ENCODE data around the gene TFB2M.
A peak's percentile ranks its signal among the peaks of the same experiment; 100 is the strongest.
"Not testable (repeated sequence)": the region's sequence is repeated elsewhere in the genome, so short reads cannot be mapped to it uniquely, and the experiment has no call there.

Gene TFB2M, protein sequence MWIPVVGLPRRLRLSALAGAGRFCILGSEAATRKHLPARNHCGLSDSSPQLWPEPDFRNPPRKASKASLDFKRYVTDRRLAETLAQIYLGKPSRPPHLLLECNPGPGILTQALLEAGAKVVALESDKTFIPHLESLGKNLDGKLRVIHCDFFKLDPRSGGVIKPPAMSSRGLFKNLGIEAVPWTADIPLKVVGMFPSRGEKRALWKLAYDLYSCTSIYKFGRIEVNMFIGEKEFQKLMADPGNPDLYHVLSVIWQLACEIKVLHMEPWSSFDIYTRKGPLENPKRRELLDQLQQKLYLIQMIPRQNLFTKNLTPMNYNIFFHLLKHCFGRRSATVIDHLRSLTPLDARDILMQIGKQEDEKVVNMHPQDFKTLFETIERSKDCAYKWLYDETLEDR

DNA sequence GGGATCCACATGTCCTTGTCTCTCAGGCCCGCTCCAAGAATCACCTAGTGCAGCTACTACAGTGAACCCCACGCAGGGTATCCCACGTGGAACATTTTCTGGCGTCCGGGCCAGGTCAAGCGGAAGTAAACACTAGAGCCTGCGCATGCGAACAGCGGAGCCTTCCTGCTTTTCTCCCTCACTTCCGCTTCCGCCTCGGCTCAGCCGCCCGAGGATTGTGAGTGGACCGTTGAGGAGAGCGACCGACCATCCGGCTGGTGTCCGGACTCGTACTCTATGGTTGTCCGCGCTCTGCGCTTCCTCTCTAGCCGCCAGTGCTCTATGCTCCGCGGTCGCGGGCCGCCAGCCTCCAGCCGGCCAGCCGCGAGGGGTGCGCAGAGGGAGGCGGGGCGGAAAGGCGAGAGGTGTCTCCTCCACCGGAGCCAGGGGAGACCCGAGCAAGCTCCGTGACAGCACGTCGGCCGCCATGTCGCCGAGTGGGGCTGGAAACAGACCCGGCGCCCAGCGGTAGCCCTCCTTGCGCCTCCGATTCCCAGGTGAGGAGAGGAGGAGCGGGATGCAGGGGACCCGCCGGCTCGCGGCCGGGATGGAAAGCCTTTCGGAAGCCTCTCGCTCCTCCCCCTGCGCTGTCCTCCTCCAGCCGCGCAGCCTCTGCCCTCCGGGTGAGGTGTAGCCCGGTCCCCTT is at the start of gene TFB2M, which contains the start of gene CNST:
Gene TFB2M, minus strand, starts transcription at position 134 of the 685 bp plus-strand sequence. Its CDS starts 123 bp downstream, at position 11.
Gene CNST, plus strand, starts transcription at position 329 of the 685 bp plus-strand sequence. CDS start 25,107 bp downstream, outside the sequence.
- peak within 1 kb of the TSS; percentile 90 to 98 (median 98) for H3K4me3 ChIP-seq (ENCODE audit: low read depth in 1 of 5, low read length in 5 of 5)
- H3K27ac ChIP-seq (ENCODE audit: low read depth, low read length), result peak within 1 kb of the TSS; percentile 97
- peaks cover 4 to 55% (median 43%) of the 10 kb centered on the region in 5 donors for H3K4me1 ChIP-seq (ENCODE audit: control insufficient read depth in 5 of 5, insufficient read depth in 5 of 5, low read length in 5 of 5)
- peak within 1 kb of the TSS; percentile 81 to 98 (median 95) for H3K9ac ChIP-seq (ENCODE audit: low read length in 5 of 5)
- no peaks in the 10 kb centered on the region for H3K9me3 ChIP-seq (ENCODE audit: control insufficient read depth in 5 of 5, low read length in 5 of 5)
- H3K27me3 ChIP-seq (ENCODE audit: control insufficient read depth in 5 of 5, insufficient read depth in 4 of 5, low read length in 5 of 5), result no peaks in the 10 kb centered on the region
- H3K36me3 ChIP-seq (ENCODE audit: control insufficient read depth in 5 of 5, insufficient read depth in 5 of 5, low read length in 5 of 5), result peaks cover 0 to 8% (median 3%) of the 10 kb centered on the region in 5 donors

DNA sequence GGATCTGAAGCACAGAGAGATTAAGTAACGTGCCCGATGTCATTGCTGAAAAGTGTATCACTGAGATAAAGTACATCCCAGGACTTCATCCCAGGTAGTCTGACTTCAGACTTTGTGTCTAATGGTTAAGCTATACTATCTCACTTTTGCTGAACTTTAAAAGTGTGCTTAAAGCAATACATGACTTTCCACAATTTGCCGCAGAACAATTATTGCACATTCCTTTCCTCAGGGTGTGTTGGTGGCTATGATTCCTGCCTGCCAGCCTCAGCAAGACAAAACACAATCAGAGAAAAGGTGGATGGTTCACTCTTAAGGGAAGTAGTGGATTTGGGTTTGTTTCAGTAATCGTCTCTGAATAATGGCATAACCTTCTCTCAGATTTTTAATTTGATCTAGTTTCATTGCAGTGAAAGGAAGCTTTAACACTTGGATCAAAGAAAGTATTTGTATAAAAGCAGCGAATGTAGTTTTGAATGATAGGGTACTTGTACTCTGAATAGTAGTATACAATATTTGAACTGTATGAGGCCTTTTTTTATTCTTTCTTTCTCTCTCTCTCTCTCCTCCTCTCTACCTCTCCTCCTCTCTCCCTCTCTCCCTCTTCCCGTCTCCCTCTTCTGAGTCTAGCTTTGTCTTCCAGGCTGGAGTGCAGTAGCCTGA is 47.2 kb upstream of the TFB2M start:
- Histone ChIP-seq H3K27ac (ENCODE audit: low read depth, low read length) (no peak overlapping the region), H3K9ac (ENCODE audit: low read length in 5 of 5) (no peak overlapping the region), H3K36me3 (ENCODE audit: control insufficient read depth in 5 of 5, insufficient read depth in 5 of 5, low read length in 5 of 5) (no peaks in the 10 kb centered on the region), H3K4me1 (ENCODE audit: control insufficient read depth in 5 of 5, insufficient read depth in 5 of 5, low read length in 5 of 5) (peaks cover 4 to 43% (median 40%) of the 10 kb centered on the region in 5 donors), H3K4me3 (ENCODE audit: low read depth in 1 of 5, low read length in 5 of 5) (no peak overlapping the region), H3K27me3 (ENCODE audit: control insufficient read depth in 5 of 5, insufficient read depth in 4 of 5, low read length in 5 of 5) (no peaks in the 10 kb centered on the region), H3K9me3 (ENCODE audit: control insufficient read depth in 5 of 5, low read length in 5 of 5) (no peaks in the 10 kb centered on the region)

DNA sequence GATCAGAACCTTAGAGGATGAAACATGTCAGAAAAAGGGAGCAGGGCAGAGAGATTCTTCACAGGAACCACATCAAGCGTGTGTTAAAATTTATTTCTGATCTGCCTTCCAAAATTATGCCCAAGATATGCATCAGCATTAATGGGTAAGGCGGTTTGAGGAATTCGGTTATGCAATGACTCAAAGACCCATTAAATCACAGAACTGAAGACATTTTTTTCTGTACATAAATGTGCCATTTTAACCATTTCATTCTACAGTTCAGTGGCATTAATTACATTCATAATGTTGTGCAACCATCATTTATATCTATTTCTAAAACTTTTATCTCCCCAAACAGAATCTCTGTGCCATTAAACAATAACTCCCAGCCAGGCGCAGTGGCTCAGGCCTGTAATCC is 43.6 kb upstream of the TFB2M start:
- Histone ChIP-seq H3K9ac (ENCODE audit: low read length in 5 of 5) (no peak overlapping the region), H3K4me1 (ENCODE audit: control insufficient read depth in 5 of 5, insufficient read depth in 5 of 5, low read length in 5 of 5) (peaks cover 4 to 40% (median 34%) of the 10 kb centered on the region in 5 donors), H3K27me3 (ENCODE audit: control insufficient read depth in 5 of 5, insufficient read depth in 4 of 5, low read length in 5 of 5) (no peaks in the 10 kb centered on the region), H3K27ac (ENCODE audit: low read depth, low read length) (peak overlapping the region; percentile 78), H3K36me3 (ENCODE audit: control insufficient read depth in 5 of 5, insufficient read depth in 5 of 5, low read length in 5 of 5) (no peaks in the 10 kb centered on the region), H3K4me3 (ENCODE audit: low read depth in 1 of 5, low read length in 5 of 5) (peak overlapping the region in 1 of 5 donors; percentile 10), H3K9me3 (ENCODE audit: control insufficient read depth in 5 of 5, low read length in 5 of 5) (no peaks in the 10 kb centered on the region)

DNA sequence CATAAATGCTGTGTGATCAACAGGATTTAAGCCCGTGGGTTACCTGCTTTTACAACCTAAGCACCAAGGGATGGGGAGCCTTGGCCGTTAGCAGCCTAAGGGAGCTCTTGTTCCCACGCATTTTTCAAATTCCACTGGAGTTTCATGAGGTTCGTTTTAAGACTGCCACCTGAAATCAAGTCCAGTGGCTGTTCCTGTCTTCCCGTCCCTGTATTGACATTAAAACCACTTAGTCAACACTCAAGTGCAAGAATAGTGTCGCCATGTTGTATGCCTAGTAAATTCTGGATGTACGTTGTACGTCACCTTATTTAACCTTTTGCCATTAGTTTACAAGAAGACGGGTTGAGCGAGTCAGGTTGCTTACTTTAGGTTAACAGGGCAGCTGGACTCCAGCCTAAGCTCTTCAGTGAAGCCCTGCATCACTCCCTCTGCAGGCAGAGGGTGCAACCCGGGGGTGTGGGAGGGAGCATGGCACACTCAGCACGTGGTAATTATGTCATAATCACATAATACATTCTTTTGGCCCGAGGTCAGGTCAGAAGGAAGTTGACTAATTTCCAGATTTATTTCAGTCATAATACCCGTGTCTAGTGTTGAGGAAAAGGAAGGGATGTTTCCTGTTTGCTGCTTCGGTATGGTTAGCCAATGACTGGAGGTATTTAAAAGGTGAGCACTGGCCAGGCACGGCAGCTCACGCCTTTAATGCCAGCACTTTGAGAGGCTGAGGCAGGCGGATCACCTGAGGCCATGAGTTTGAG is 42.7 kb upstream of the TFB2M start:
- H3K36me3 ChIP-seq (ENCODE audit: control insufficient read depth in 5 of 5, insufficient read depth in 5 of 5, low read length in 5 of 5), result no peaks in the 10 kb centered on the region
- peaks cover 4 to 40% (median 34%) of the 10 kb centered on the region in 5 donors for H3K4me1 ChIP-seq (ENCODE audit: control insufficient read depth in 5 of 5, insufficient read depth in 5 of 5, low read length in 5 of 5)
- peak overlapping the region; percentile 80 for H3K27ac ChIP-seq (ENCODE audit: low read depth, low read length)
- no peaks in the 10 kb centered on the region for H3K9me3 ChIP-seq (ENCODE audit: control insufficient read depth in 5 of 5, low read length in 5 of 5)
- peak overlapping the region in 1 of 5 donors; percentile 31 for H3K4me3 ChIP-seq (ENCODE audit: low read depth in 1 of 5, low read length in 5 of 5)
- H3K9ac ChIP-seq (ENCODE audit: low read length in 5 of 5), result peak overlapping the region in 2 of 5 donors; percentile 12 to 44
- no peaks in the 10 kb centered on the region for H3K27me3 ChIP-seq (ENCODE audit: control insufficient read depth in 5 of 5, insufficient read depth in 4 of 5, low read length in 5 of 5)

DNA sequence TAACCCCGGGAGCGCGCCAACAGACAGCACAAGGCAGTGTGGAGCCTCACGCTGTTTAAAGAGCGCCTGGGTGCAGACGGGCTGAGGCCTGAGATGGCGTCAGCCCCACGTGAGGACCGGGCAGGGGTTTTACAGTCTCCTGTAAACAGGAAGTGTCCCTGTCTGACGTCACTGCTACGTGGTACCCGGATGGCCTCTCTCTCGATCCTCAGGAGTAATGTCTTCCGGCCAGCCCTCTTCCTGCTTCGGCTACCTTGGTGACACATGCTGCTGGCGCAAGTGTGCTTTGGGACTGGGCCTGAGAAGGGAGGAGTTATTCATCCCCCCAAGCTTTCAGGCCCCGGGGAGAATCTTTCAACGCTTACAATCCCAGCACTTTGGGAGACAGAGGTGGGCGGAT is 41.4 kb upstream of the TFB2M start:
- no peaks in the 10 kb centered on the region for H3K9me3 ChIP-seq (ENCODE audit: control insufficient read depth in 5 of 5, low read length in 5 of 5)
- H3K9ac ChIP-seq (ENCODE audit: low read length in 5 of 5), result no peak overlapping the region
- H3K4me3 ChIP-seq (ENCODE audit: low read depth in 1 of 5, low read length in 5 of 5), result no peak overlapping the region
- no peaks in the 10 kb centered on the region for H3K36me3 ChIP-seq (ENCODE audit: control insufficient read depth in 5 of 5, insufficient read depth in 5 of 5, low read length in 5 of 5)
- no peak overlapping the region for H3K27ac ChIP-seq (ENCODE audit: low read depth, low read length)
- no peaks in the 10 kb centered on the region for H3K27me3 ChIP-seq (ENCODE audit: control insufficient read depth in 5 of 5, insufficient read depth in 4 of 5, low read length in 5 of 5)
- H3K4me1 ChIP-seq (ENCODE audit: control insufficient read depth in 5 of 5, insufficient read depth in 5 of 5, low read length in 5 of 5), result peaks cover 4 to 37% (median 34%) of the 10 kb centered on the region in 5 donors

DNA sequence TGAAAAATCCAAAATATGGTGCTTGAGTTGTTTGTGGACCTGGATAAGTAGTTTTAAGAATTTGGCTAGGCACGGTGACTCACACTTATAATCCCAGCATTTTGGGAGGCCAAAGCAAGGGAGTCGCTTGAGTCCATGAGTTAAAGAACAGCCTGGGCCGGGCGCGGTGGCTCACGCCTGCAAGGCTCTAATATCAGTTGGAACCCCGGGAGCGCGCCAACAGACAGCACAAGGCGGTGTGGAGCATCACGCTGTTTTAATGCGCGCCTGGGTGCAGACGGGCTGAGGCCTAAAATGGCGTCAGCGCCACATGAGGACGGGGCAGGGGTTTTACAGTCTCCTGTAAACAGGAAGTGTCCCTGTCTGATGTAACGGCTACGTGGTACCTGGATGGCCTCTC is 39.2 kb upstream of the TFB2M start:
- H3K9ac ChIP-seq (ENCODE audit: low read length in 5 of 5); H3K4me3 ChIP-seq (ENCODE audit: low read depth in 1 of 5, low read length in 5 of 5); H3K27ac ChIP-seq (ENCODE audit: low read depth, low read length); H3K27me3 ChIP-seq (ENCODE audit: control insufficient read depth in 5 of 5, insufficient read depth in 4 of 5, low read length in 5 of 5); H3K9me3 ChIP-seq (ENCODE audit: control insufficient read depth in 5 of 5, low read length in 5 of 5); H3K36me3 ChIP-seq (ENCODE audit: control insufficient read depth in 5 of 5, insufficient read depth in 5 of 5, low read length in 5 of 5): not testable (repeated sequence)
- H3K4me1 ChIP-seq (ENCODE audit: control insufficient read depth in 5 of 5, insufficient read depth in 5 of 5, low read length in 5 of 5), result peaks cover 4 to 21% (median 16%) of the 10 kb centered on the region in 5 donors

DNA sequence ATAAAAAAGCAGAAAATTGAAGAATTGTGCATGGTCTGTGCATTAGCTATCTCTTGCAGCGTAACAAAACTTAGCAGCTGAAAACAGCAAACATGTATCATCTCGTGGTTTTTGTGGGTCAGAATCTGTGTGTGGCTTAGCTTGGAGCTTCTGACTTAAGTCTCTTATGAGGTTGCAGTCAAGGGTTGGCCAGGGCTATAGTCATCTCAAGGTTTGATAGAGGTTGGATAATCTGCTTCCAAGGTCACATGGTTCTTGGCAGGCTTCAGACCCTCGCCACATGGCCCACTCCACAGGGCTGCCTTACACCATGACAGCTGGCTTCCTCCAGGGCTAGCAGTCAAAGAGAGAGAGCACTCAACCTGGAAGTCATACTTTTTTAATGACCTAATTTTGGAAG is 36.1 kb upstream of the TFB2M start:
- no peak overlapping the region for H3K9ac ChIP-seq (ENCODE audit: low read length in 5 of 5)
- H3K27ac ChIP-seq (ENCODE audit: low read depth, low read length), result no peak overlapping the region
- peaks cover 0 to 3% (median 0%) of the 10 kb centered on the region in 5 donors for H3K36me3 ChIP-seq (ENCODE audit: control insufficient read depth in 5 of 5, insufficient read depth in 5 of 5, low read length in 5 of 5)
- peaks cover 2 to 23% (median 12%) of the 10 kb centered on the region in 5 donors for H3K4me1 ChIP-seq (ENCODE audit: control insufficient read depth in 5 of 5, insufficient read depth in 5 of 5, low read length in 5 of 5)
- no peaks in the 10 kb centered on the region for H3K27me3 ChIP-seq (ENCODE audit: control insufficient read depth in 5 of 5, insufficient read depth in 4 of 5, low read length in 5 of 5)
- H3K9me3 ChIP-seq (ENCODE audit: control insufficient read depth in 5 of 5, low read length in 5 of 5), result no peaks in the 10 kb centered on the region
- no peak overlapping the region for H3K4me3 ChIP-seq (ENCODE audit: low read depth in 1 of 5, low read length in 5 of 5)

DNA sequence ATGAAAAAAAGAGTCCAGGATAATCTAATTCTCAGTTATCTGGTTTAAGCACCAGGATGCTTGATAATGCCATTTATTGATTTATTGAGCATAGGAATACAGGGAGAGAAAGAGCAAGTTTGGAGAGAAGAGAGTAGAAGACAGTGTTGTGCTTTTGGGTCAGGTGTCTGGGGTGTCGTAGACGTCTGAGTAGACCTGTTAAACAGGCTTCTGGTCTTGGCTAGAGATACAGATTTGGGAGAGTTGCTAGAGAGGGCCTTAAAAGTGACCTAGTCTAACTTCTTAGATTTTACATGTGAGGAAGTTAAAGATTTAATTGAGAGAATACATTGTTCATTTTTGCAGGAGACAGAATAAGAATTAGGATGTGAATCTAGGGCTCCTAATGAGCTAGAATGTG is 34.5 kb upstream of the TFB2M start:
- Histone ChIP-seq H3K36me3 (ENCODE audit: control insufficient read depth in 5 of 5, insufficient read depth in 5 of 5, low read length in 5 of 5) (peaks cover 0 to 3% (median 0%) of the 10 kb centered on the region in 5 donors), H3K27me3 (ENCODE audit: control insufficient read depth in 5 of 5, insufficient read depth in 4 of 5, low read length in 5 of 5) (no peaks in the 10 kb centered on the region), H3K27ac (ENCODE audit: low read depth, low read length) (no peak overlapping the region), H3K9ac (ENCODE audit: low read length in 5 of 5) (no peak overlapping the region), H3K4me1 (ENCODE audit: control insufficient read depth in 5 of 5, insufficient read depth in 5 of 5, low read length in 5 of 5) (peaks cover 2 to 27% (median 17%) of the 10 kb centered on the region in 5 donors), H3K9me3 (ENCODE audit: control insufficient read depth in 5 of 5, low read length in 5 of 5) (no peaks in the 10 kb centered on the region), H3K4me3 (ENCODE audit: low read depth in 1 of 5, low read length in 5 of 5) (no peak overlapping the region)

DNA sequence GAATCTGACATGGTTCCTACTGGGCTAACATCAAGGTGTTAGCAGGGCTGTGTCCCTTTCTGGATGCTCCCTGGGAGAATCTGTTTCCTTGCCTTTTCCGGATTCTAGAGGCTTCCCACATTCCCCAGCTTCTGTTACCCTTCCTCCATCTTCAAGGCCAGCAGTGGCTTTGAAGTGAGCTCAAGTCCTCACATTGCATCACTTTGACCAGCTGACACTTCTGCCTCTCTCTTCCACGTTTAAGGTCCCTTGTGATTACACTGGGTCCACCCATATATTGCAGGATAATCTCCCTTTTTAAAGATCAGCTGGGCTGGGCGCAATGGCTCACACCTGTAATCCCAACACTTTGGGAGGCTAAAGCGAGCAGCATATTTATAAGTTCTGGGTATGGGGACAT is 33.3 kb upstream of the TFB2M start:
- Histone ChIP-seq H3K4me1 (ENCODE audit: control insufficient read depth in 5 of 5, insufficient read depth in 5 of 5, low read length in 5 of 5) (peaks cover 2 to 27% (median 17%) of the 10 kb centered on the region in 5 donors), H3K9me3 (ENCODE audit: control insufficient read depth in 5 of 5, low read length in 5 of 5) (no peaks in the 10 kb centered on the region), H3K27me3 (ENCODE audit: control insufficient read depth in 5 of 5, insufficient read depth in 4 of 5, low read length in 5 of 5) (no peaks in the 10 kb centered on the region), H3K4me3 (ENCODE audit: low read depth in 1 of 5, low read length in 5 of 5) (no peak overlapping the region), H3K36me3 (ENCODE audit: control insufficient read depth in 5 of 5, insufficient read depth in 5 of 5, low read length in 5 of 5) (peaks cover 0 to 3% (median 0%) of the 10 kb centered on the region in 5 donors), H3K27ac (ENCODE audit: low read depth, low read length) (no peak overlapping the region), H3K9ac (ENCODE audit: low read length in 5 of 5) (no peak overlapping the region)
